SK-N-SH treated with all-trans-retinoic acid at 6 μM for 48 hours (cell line): Measurements from ENCODE around the gene SPACA6.

Source experiments
- ATAC-seq: fragments of 200-7000 bp; cut with Tn5 transposase; 3 replicates; pipeline ENCODE4 v1.9.1; 2020; ENCODE audit warnings: mild to moderate bottlenecking, moderate library complexity
- ARNTL ChIP-seq: fragments of 450-650 bp; formaldehyde crosslinking; IDR thresholded peaks from 2 replicates; pipeline ENCODE4 v1.5.0; 2020; ENCODE audit warnings: low read depth, mild to moderate bottlenecking, moderate library complexity, borderline replicate concordance
- BACH2 ChIP-seq: fragments of 250-450 bp; sonication (Bioruptor Pico); IDR thresholded peaks from 2 replicates; pipeline ENCODE4 v1.9.0; 2021; ENCODE audit warnings: mild to moderate bottlenecking, borderline replicate concordance
- CSDC2 ChIP-seq: fragments of 250-450 bp; sonication (Bioruptor Pico); IDR thresholded peaks from 2 replicates; pipeline ENCODE4 v1.5.0; 2020; ENCODE audit warnings: mild to moderate bottlenecking, moderate library complexity
- GLIS3 ChIP-seq: fragments of 250-450 bp; sonication (Bioruptor Pico); IDR thresholded peaks from 2 replicates; pipeline ENCODE4 v1.5.0; 2020; ENCODE audit warnings: mild to moderate bottlenecking, moderate library complexity
- OSR1 ChIP-seq: fragments of 250-450 bp; sonication (Bioruptor Pico); IDR thresholded peaks from 2 replicates; pipeline ENCODE4 v1.8.0; 2022; ENCODE audit warnings: moderate library complexity, mild to moderate bottlenecking, inconsistent platforms
- PPARA ChIP-seq: fragments of 250-450 bp; sonication (Bioruptor Pico); IDR thresholded peaks from 2 replicates; pipeline ENCODE4 v1.5.0; 2020; ENCODE audit warnings: mild to moderate bottlenecking, borderline replicate concordance
- RARB ChIP-seq: fragments of 250-450 bp; sonication (Bioruptor Pico); IDR thresholded peaks from 2 replicates; pipeline ENCODE4 v1.8.0; 2021; ENCODE audit warnings: mild to moderate bottlenecking, moderate library complexity
- SNAI2 ChIP-seq: fragments of 250-450 bp; sonication (Bioruptor Pico); IDR thresholded peaks from 2 replicates; pipeline ENCODE4 v1.5.0; 2020; ENCODE audit warnings: mild to moderate bottlenecking, moderate library complexity
- TCF4 ChIP-seq: fragments of 250-450 bp; sonication (Bioruptor Pico); IDR thresholded peaks from 2 replicates; pipeline ENCODE4 v1.8.0; 2021; ENCODE audit warnings: mild to moderate bottlenecking, moderate library complexity, borderline replicate concordance
- TOX ChIP-seq: fragments of 250-450 bp; sonication (Bioruptor Pico); IDR thresholded peaks from 2 replicates; pipeline ENCODE4 v1.8.0; 2021; ENCODE audit warnings: mild to moderate bottlenecking, moderate library complexity, borderline replicate concordance
- ZC3H10 ChIP-seq: fragments of 250-450 bp; sonication (Bioruptor Pico); IDR thresholded peaks from 2 replicates; pipeline ENCODE4 v1.5.1; 2021; ENCODE audit warnings: mild to moderate bottlenecking, moderate library complexity
- ZNF565 ChIP-seq: fragments of 450-650 bp; formaldehyde crosslinking; conservative IDR thresholded peaks from 2 replicates; pipeline ENCODE4 v1.5.0; 2020; ENCODE audit warnings: low read depth, mild to moderate bottlenecking, moderate library complexity
- ZNF70 ChIP-seq: fragments of 450-650 bp; formaldehyde crosslinking; IDR thresholded peaks from 2 replicates; pipeline ENCODE4 v1.5.0; 2020; ENCODE audit warnings: mild to moderate bottlenecking, moderate library complexity
- ZNF8 ChIP-seq: fragments of 450-650 bp; formaldehyde crosslinking; IDR thresholded peaks from 2 replicates; pipeline ENCODE4 v1.5.0; 2020; ENCODE audit warnings: mild to moderate bottlenecking, moderate library complexity
- TF ChIP-seq, protein P1 (sequence below): fragments of 250-450 bp; sonication (Bioruptor Pico); IDR thresholded peaks from 2 replicates; pipeline ENCODE4 v1.5.1; 2021; ENCODE audit warnings: mild to moderate bottlenecking, moderate library complexity
- TF ChIP-seq, protein P2 (sequence below): fragments of 250-450 bp; sonication (Bioruptor Pico); IDR thresholded peaks from 2 replicates; pipeline ENCODE4 v1.5.0; 2020; ENCODE audit warnings: mild to moderate bottlenecking, moderate library complexity
- TF ChIP-seq, protein P3 (sequence below): fragments of 250-450 bp; sonication (Bioruptor Pico); IDR thresholded peaks from 2 replicates; pipeline ENCODE4 v1.8.0; 2021; ENCODE audit warnings: low read depth, mild to moderate bottlenecking, moderate library complexity, borderline replicate concordance

Gene SPACA6

GRCh38 chr19:51706296-51706695 is 13.2 kb downstream of the SPACA6 start:
- TF ChIP-seq, protein P1, sequence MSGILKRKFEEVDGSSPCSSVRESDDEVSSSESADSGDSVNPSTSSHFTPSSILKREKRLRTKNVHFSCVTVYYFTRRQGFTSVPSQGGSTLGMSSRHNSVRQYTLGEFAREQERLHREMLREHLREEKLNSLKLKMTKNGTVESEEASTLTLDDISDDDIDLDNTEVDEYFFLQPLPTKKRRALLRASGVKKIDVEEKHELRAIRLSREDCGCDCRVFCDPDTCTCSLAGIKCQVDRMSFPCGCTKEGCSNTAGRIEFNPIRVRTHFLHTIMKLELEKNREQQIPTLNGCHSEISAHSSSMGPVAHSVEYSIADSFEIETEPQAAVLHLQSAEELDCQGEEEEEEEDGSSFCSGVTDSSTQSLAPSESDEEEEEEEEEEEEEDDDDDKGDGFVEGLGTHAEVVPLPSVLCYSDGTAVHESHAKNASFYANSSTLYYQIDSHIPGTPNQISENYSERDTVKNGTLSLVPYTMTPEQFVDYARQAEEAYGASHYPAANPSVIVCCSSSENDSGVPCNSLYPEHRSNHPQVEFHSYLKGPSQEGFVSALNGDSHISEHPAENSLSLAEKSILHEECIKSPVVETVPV (CRISPR knock-in tag) = no peak
- TF ChIP-seq ZNF8 = no peak
- TF ChIP-seq TCF4 (CRISPR knock-in tag) = no peak
- no peak for TF ChIP-seq BACH2
- TF ChIP-seq, protein P2, sequence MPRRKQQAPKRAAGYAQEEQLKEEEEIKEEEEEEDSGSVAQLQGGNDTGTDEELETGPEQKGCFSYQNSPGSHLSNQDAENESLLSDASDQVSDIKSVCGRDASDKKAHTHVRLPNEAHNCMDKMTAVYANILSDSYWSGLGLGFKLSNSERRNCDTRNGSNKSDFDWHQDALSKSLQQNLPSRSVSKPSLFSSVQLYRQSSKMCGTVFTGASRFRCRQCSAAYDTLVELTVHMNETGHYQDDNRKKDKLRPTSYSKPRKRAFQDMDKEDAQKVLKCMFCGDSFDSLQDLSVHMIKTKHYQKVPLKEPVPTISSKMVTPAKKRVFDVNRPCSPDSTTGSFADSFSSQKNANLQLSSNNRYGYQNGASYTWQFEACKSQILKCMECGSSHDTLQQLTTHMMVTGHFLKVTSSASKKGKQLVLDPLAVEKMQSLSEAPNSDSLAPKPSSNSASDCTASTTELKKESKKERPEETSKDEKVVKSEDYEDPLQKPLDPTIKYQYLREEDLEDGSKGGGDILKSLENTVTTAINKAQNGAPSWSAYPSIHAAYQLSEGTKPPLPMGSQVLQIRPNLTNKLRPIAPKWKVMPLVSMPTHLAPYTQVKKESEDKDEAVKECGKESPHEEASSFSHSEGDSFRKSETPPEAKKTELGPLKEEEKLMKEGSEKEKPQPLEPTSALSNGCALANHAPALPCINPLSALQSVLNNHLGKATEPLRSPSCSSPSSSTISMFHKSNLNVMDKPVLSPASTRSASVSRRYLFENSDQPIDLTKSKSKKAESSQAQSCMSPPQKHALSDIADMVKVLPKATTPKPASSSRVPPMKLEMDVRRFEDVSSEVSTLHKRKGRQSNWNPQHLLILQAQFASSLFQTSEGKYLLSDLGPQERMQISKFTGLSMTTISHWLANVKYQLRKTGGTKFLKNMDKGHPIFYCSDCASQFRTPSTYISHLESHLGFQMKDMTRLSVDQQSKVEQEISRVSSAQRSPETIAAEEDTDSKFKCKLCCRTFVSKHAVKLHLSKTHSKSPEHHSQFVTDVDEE (CRISPR knock-in tag) = no peak
- TF ChIP-seq CSDC2 = no peak
- no peak for TF ChIP-seq OSR1 (CRISPR knock-in tag)
- TF ChIP-seq TOX (CRISPR knock-in tag) = no peak
- TF ChIP-seq RARB (CRISPR knock-in tag) = no peak
- TF ChIP-seq ZNF565 (CRISPR knock-in tag) = no peak
- no peak for ATAC-seq

DNA sequence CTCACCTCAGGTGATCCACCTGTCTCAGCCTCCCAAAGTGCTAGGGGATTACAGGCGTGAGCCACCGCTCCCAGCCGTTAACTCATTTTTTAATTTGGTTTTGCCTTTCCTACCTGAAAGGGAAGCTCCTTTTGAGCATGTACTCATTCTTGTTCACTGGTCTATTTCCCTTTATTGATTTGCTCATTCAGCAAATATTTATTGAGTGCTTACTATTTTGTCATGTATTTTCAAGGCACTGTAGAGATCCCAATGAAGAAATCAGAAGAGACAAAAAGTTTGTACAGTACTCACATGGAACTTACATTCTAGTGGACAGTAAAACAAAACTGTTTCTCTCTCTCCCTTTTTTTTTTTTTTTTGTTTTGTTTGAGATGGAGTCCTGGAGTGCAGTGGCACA is 13.8 kb downstream of the SPACA6 start:
- no peak for ATAC-seq
- TF ChIP-seq ARNTL (CRISPR knock-in tag) (no peak), ZNF565 (CRISPR knock-in tag) (no peak), PPARA (CRISPR knock-in tag) (no peak), CSDC2 (no peak), SNAI2 (CRISPR knock-in tag) (no peak), ZNF70 (no peak), TCF4 (CRISPR knock-in tag) (no peak), ZC3H10 (CRISPR knock-in tag) (no peak), RARB (CRISPR knock-in tag) (no peak)
- TF ChIP-seq, protein P2 (CRISPR knock-in tag) = no peak
- TF ChIP-seq, protein P3, sequence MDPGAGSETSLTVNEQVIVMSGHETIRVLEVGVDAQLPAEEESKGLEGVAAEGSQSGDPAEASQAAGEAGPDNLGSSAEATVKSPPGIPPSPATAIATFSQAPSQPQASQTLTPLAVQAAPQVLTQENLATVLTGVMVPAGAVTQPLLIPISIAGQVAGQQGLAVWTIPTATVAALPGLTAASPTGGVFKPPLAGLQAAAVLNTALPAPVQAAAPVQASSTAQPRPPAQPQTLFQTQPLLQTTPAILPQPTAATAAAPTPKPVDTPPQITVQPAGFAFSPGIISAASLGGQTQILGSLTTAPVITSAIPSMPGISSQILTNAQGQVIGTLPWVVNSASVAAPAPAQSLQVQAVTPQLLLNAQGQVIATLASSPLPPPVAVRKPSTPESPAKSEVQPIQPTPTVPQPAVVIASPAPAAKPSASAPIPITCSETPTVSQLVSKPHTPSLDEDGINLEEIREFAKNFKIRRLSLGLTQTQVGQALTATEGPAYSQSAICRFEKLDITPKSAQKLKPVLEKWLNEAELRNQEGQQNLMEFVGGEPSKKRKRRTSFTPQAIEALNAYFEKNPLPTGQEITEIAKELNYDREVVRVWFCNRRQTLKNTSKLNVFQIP (CRISPR knock-in tag) = no peak
- TF ChIP-seq, protein P1 (CRISPR knock-in tag) = no peak

- TF ChIP-seq, protein P2 (CRISPR knock-in tag) = no peak
- peak; percentile 58; the same call in 1 of the 2 replicates for TF ChIP-seq GLIS3 (CRISPR knock-in tag)
- TF ChIP-seq TOX (CRISPR knock-in tag) = 0 out of 2 replicates have a peak, but pooled peaks have one; percentile 12
- ATAC-seq = no peak
Measured at GRCh38 chr19:51708811-51709210, 15.7 kb downstream of the SPACA6 start.
